ENCODE data around the gene PMAIP1. TPM values are rescaled to one million over a fixed set of nuclear protein-coding genes. Genes with fewer than 3 reads are reported as not detected.

Gene PMAIP1
- total RNA-seq, 2 donors from 2014 or later, result 96.5 to 155 TPM

- no peaks in the 10 kb centered on the region for H3K9me3 Mint-ChIP-seq
- H3K4me3 Mint-ChIP-seq, result no peak overlapping the region
- H3K27me3 Mint-ChIP-seq (ENCODE audit: low read depth), result peaks cover 9% of the 10 kb centered on the region
- no peak for ATAC-seq (replicated peaks in 1 of 2)
- peaks cover 41% of the 10 kb centered on the region for H3K4me1 Mint-ChIP-seq (ENCODE audit: low read depth)
- no peak for DNase-seq
- H3K27ac Mint-ChIP-seq, result no peak overlapping the region
- no peaks in the 10 kb centered on the region for H3K36me3 Mint-ChIP-seq (ENCODE audit: insufficient read depth in 2 of 2)
Measured at GRCh38 chr18:59928201-59928600, 28.4 kb downstream of the PMAIP1 start.

GRCh38 chr18:59929621-59930295, 30.0 kb downstream of the PMAIP1 start:
- Mint-ChIP-seq H3K9me3 (no peaks in the 10 kb centered on the region), H3K36me3 (ENCODE audit: insufficient read depth in 2 of 2) (no peaks in the 10 kb centered on the region), H3K27me3 (ENCODE audit: low read depth) (peaks cover 3% of the 10 kb centered on the region), H3K27ac (no peak overlapping the region), H3K4me3 (no peak overlapping the region), H3K4me1 (ENCODE audit: low read depth) (peaks cover 26% of the 10 kb centered on the region)
- DNase-seq, result no peak
- peak; percentile 46 to 58 for ATAC-seq (replicated peaks in 1 of 2)

GRCh38 chr18:59932401-59932800, 32.6 kb downstream of the PMAIP1 start:
- ATAC-seq (replicated peaks in 1 of 2) (no peak), DNase-seq (no peak)
- Mint-ChIP-seq H3K4me1 (ENCODE audit: low read depth) (peaks cover 13% of the 10 kb centered on the region), H3K27ac (no peak overlapping the region), H3K27me3 (ENCODE audit: low read depth) (peaks cover 5% of the 10 kb centered on the region), H3K9me3 (no peaks in the 10 kb centered on the region), H3K4me3 (no peak overlapping the region), H3K36me3 (ENCODE audit: insufficient read depth in 2 of 2) (no peaks in the 10 kb centered on the region)

- DNase-seq (no peak), ATAC-seq (replicated peaks in 1 of 2) (no peak)
- Mint-ChIP-seq H3K27me3 (ENCODE audit: low read depth) (peaks cover 5% of the 10 kb centered on the region), H3K9me3 (no peaks in the 10 kb centered on the region), H3K36me3 (ENCODE audit: insufficient read depth in 2 of 2) (no peaks in the 10 kb centered on the region), H3K4me1 (ENCODE audit: low read depth) (peaks cover 4% of the 10 kb centered on the region), H3K27ac (no peak overlapping the region), H3K4me3 (no peak overlapping the region)
Measured at GRCh38 chr18:59938676-59939075, 38.9 kb downstream of the PMAIP1 start.

- no peak for DNase-seq
- H3K4me3 Mint-ChIP-seq, result no peak overlapping the region
Measured at GRCh38 chr18:59939127-59939526, 39.3 kb downstream of the PMAIP1 start.

GRCh38 chr18:59940068-59940467, 40.3 kb downstream of the PMAIP1 start:
- Mint-ChIP-seq H3K27me3 (ENCODE audit: low read depth) (no peaks in the 10 kb centered on the region), H3K27ac (no peak overlapping the region)
- no peak for DNase-seq

More at GRCh38 chr18:59939127-59939526, 39.3 kb downstream of the PMAIP1 start:
- Mint-ChIP-seq H3K27ac (no peak overlapping the region), H3K36me3 (ENCODE audit: insufficient read depth in 2 of 2) (no peaks in the 10 kb centered on the region), H3K27me3 (ENCODE audit: low read depth) (peaks cover 5% of the 10 kb centered on the region), H3K4me1 (ENCODE audit: low read depth) (peaks cover 4% of the 10 kb centered on the region), H3K9me3 (no peaks in the 10 kb centered on the region)
- ATAC-seq (replicated peaks in 1 of 2), result no peak

GRCh38 chr18:59941331-59941730, 41.5 kb downstream of the PMAIP1 start:
- H3K27me3 Mint-ChIP-seq (ENCODE audit: low read depth), result no peaks in the 10 kb centered on the region
- H3K4me3 Mint-ChIP-seq, result no peak overlapping the region
- no peaks in the 10 kb centered on the region for H3K4me1 Mint-ChIP-seq (ENCODE audit: low read depth)
- ATAC-seq (replicated peaks in 1 of 2) (no peak), DNase-seq (no peak)
- H3K36me3 Mint-ChIP-seq (ENCODE audit: insufficient read depth in 2 of 2), result no peaks in the 10 kb centered on the region
- no peak overlapping the region for H3K27ac Mint-ChIP-seq
- H3K9me3 Mint-ChIP-seq, result no peaks in the 10 kb centered on the region

More at GRCh38 chr18:59940068-59940467, 40.3 kb downstream of the PMAIP1 start:
- no peak overlapping the region for H3K4me3 Mint-ChIP-seq
- peaks cover 4% of the 10 kb centered on the region for H3K4me1 Mint-ChIP-seq (ENCODE audit: low read depth)
- H3K9me3 Mint-ChIP-seq, result no peaks in the 10 kb centered on the region
- ATAC-seq (replicated peaks in 1 of 2), result no peak
- no peaks in the 10 kb centered on the region for H3K36me3 Mint-ChIP-seq (ENCODE audit: insufficient read depth in 2 of 2)

GRCh38 chr18:59942601-59943000, 42.8 kb downstream of the PMAIP1 start:
- DNase-seq (no peak), ATAC-seq (replicated peaks in 1 of 2) (no peak)
- no peak overlapping the region for H3K4me3 Mint-ChIP-seq
- no peaks in the 10 kb centered on the region for H3K4me1 Mint-ChIP-seq (ENCODE audit: low read depth)
- H3K27me3 Mint-ChIP-seq (ENCODE audit: low read depth), result peaks cover 5% of the 10 kb centered on the region
- no peaks in the 10 kb centered on the region for H3K9me3 Mint-ChIP-seq
- no peaks in the 10 kb centered on the region for H3K36me3 Mint-ChIP-seq (ENCODE audit: insufficient read depth in 2 of 2)
- no peak overlapping the region for H3K27ac Mint-ChIP-seq

- ATAC-seq (replicated peaks in 1 of 2) (no peak), DNase-seq (no peak)
- peaks cover 5% of the 10 kb centered on the region for H3K27me3 Mint-ChIP-seq (ENCODE audit: low read depth)
- H3K4me1 Mint-ChIP-seq (ENCODE audit: low read depth), result peaks cover 12% of the 10 kb centered on the region
- H3K27ac Mint-ChIP-seq, result no peak overlapping the region
- H3K36me3 Mint-ChIP-seq (ENCODE audit: insufficient read depth in 2 of 2), result no peaks in the 10 kb centered on the region
- H3K4me3 Mint-ChIP-seq, result no peak overlapping the region
- H3K9me3 Mint-ChIP-seq, result no peaks in the 10 kb centered on the region
Measured at GRCh38 chr18:59945544-59945943, 45.7 kb downstream of the PMAIP1 start.

GRCh38 chr18:59950215-59950944, 50.6 kb downstream of the PMAIP1 start:
- ATAC-seq (replicated peaks in 1 of 2), result peak; percentile 44 to 59
- Mint-ChIP-seq H3K27me3 (ENCODE audit: low read depth) (peaks cover 12% of the 10 kb centered on the region), H3K27ac (peak overlapping the region; percentile 37), H3K36me3 (ENCODE audit: insufficient read depth in 2 of 2) (no peaks in the 10 kb centered on the region), H3K4me1 (ENCODE audit: low read depth) (peaks cover 54% of the 10 kb centered on the region), H3K9me3 (no peaks in the 10 kb centered on the region), H3K4me3 (peak overlapping the region; percentile 17 to 54)
- peak in 1 of 2 donors; percentile 12 for DNase-seq

GRCh38 chr18:59951591-59951990, 51.8 kb downstream of the PMAIP1 start:
- Mint-ChIP-seq H3K27ac (no peak overlapping the region), H3K4me1 (ENCODE audit: low read depth) (peaks cover 54% of the 10 kb centered on the region), H3K4me3 (no peak overlapping the region), H3K9me3 (no peaks in the 10 kb centered on the region), H3K36me3 (ENCODE audit: insufficient read depth in 2 of 2) (no peaks in the 10 kb centered on the region), H3K27me3 (ENCODE audit: low read depth) (peaks cover 19% of the 10 kb centered on the region)
- DNase-seq (no peak), ATAC-seq (replicated peaks in 1 of 2) (no peak)

GRCh38 chr18:59952283-59953007, 52.6 kb downstream of the PMAIP1 start:
- H3K9me3 Mint-ChIP-seq, result no peaks in the 10 kb centered on the region
- DNase-seq (no peak), ATAC-seq (replicated peaks in 1 of 2) (no peak)
- H3K27me3 Mint-ChIP-seq (ENCODE audit: low read depth), result peaks cover 14% of the 10 kb centered on the region
- H3K36me3 Mint-ChIP-seq (ENCODE audit: insufficient read depth in 2 of 2), result no peaks in the 10 kb centered on the region
- H3K27ac Mint-ChIP-seq, result peak overlapping the region; percentile 94
- peak overlapping the region in 1 of 2 donors; percentile 76 for H3K4me3 Mint-ChIP-seq
- peaks cover 54% of the 10 kb centered on the region for H3K4me1 Mint-ChIP-seq (ENCODE audit: low read depth)
